Activated naive CD8-positive, alpha-beta T cell treated with anti-CD3 and anti-CD28 coated beads, Interleukin-2, amount 10 ng/mL, durations not matched to agents 7 days and 5 days (primary cell): ENCODE data around the gene SLC43A1. TPM values are rescaled to one million over a fixed set of nuclear protein-coding genes. Genes with fewer than 3 reads are reported as not detected.

Experiments used
- total RNA-seq, 2 experiments: library from RNA; stranded (reverse); gene quantifications; one replicate each; pipeline ENCODE4 v1.2.3, GENCODE V29; 2021

Gene SLC43A1
- total RNA-seq, 2 experiments from 2014 or later: 28.2 to 28.8 TPM

Other genes with a start within 250 kb of the SLC43A1 start
- 10 to 100 TPM; 15.7 to 18.0 TPM for gene TNKS1BP1, start 190.8 kb downstream of the SLC43A1 start, total RNA-seq
- 100 to 1,000 TPM; 127 to 130 TPM for gene SSRP1, start 179.8 kb downstream of the SLC43A1 start, total RNA-seq
- not detected for gene P2RX3, start 177.3 kb downstream of the SLC43A1 start, total RNA-seq
- gene PRG3, start 134.6 kb downstream of the SLC43A1 start, total RNA-seq: not detected
- under 1 TPM in 1 of 2 experiments, not detected in 1; 0.25 TPM for gene PRG2, start 125.1 kb downstream of the SLC43A1 start, total RNA-seq
- 10 to 100 TPM; 67.4 to 67.8 TPM for gene SLC43A3, start 88.6 kb downstream of the SLC43A1 start, total RNA-seq
- gene RTN4RL2, start 55.2 kb downstream of the SLC43A1 start, total RNA-seq: 1 to 10 TPM in 1 of 2 experiments, under 1 TPM in 1; 0.96 to 1.6 TPM
- gene TIMM10, start 15.1 kb upstream of the SLC43A1 start, total RNA-seq: 10 to 100 TPM; 44.0 to 48.1 TPM
- gene SMTNL1, start 21.9 kb upstream of the SLC43A1 start, total RNA-seq: not detected
- gene UBE2L6, start 52.0 kb upstream of the SLC43A1 start, total RNA-seq: 100 to 1,000 TPM; 220 to 221 TPM
- under 1 TPM; 0.45 to 0.61 TPM for gene SERPING1, start 82.0 kb upstream of the SLC43A1 start, total RNA-seq
- 1 to 10 TPM; 6.9 to 7.1 TPM for gene YPEL4, start 134.2 kb upstream of the SLC43A1 start, total RNA-seq
- gene CLP1, start 142.1 kb upstream of the SLC43A1 start, total RNA-seq: 10 to 100 TPM; 17.3 to 18.2 TPM
- gene ZDHHC5, start 152.4 kb upstream of the SLC43A1 start, total RNA-seq: 10 to 100 TPM; 76.3 to 78.4 TPM
- gene MED19, start 196.5 kb upstream of the SLC43A1 start, total RNA-seq: 10 to 100 TPM; 13.1 to 14.0 TPM
- 10 to 100 TPM; 61.6 to 64.7 TPM for gene TMX2, start 196.9 kb upstream of the SLC43A1 start, total RNA-seq
- gene SELENOH, start 225.8 kb upstream of the SLC43A1 start, total RNA-seq: 100 to 1,000 TPM; 176 to 178 TPM
- not detected for gene BTBD18, start 236.1 kb upstream of the SLC43A1 start, total RNA-seq
- 10 to 100 TPM in 1 of 2 experiments, 1 to 10 TPM in 1; 9.3 to 11.2 TPM for gene CTNND1, start 246.1 kb upstream of the SLC43A1 start, total RNA-seq